ENCODE results near the gene SENP3.

Gene SENP3

DNA sequence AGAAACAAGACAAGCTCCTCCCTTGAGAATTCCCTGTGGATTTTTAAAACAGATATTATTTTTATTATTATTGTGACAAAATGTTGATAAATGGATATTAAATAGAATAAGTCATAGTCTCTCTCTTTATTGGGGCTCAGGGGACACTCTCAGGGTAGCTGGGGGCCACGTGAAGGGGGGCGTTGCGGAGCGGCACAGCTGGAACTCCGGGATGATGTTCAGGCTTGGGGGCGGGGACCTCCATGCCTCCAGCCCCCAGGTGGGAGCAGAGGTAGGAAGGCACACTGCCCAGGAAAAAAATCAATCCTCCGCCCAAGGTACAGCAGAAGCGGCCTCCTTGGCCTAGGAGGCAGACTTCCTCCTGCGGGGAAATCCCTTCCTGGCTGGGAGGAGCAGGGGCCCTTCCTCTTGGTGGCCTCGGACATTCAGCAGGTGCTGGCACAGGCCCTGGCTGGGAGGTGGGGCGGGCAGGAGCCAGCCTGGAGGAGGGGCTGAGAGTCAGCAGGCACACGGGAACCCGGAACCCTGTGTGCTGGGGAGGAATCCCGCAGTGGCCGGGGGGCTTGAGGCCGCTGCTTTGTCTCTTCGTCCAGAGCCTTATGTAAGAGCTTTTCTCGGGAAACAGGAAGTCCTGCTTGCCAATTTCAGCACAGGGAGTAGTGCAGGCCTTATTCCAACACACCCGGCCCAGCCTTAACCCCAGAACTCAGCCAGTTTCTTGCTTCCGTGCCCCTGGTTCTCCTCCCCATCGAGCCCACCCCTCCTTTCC lies 3.8 kb upstream of the SENP3 start:
- Histone ChIP-seq H3K4me1 (ENCODE audit: control insufficient read depth, insufficient read depth, low read length) (peaks cover 30% of the 10 kb centered on the region), H3K27me3 (ENCODE audit: control insufficient read depth, insufficient read depth, low read length) (no peaks in the 10 kb centered on the region), H3K9ac (ENCODE audit: low read depth, low read length) (peak overlapping the region; percentile 73), H3K4me3 (ENCODE audit: low read length) (peak overlapping the region; percentile 39), H3K9me3 (replicated peaks; ENCODE audit: low read length) (no peaks in the 10 kb centered on the region), H3K36me3 (ENCODE audit: insufficient read depth, low read length) (no peaks in the 10 kb centered on the region), H3K4me2 (ENCODE audit: low read length) (peak overlapping the region; percentile 72)

DNA sequence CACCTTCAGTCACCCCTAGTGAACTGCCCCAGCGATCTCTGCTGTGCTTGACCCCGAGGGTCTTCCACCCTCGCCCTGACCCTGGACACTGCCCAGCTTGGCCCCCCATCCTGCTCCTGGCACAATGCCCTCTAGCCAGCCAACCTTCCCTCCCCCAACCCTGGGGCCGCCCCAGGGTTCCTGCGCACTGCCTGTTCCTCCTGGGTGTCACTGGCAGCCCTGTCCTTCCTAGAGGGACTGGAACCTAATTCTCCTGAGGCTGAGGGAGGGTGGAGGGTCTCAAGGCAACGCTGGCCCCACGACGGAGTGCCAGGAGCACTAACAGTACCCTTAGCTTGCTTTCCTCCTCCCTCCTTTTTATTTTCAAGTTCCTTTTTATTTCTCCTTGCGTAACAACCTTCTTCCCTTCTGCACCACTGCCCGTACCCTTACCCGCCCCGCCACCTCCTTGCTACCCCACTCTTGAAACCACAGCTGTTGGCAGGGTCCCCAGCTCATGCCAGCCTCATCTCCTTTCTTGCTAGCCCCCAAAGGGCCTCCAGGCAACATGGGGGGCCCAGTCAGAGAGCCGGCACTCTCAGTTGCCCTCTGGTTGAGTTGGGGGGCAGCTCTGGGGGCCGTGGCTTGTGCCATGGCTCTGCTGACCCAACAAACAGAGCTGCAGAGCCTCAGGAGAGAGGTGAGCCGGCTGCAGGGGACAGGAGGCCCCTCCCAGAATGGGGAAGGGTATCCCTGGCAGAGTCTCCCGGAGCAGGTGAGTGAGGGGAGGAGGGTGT lies 3.0 kb upstream of the SENP3 start, which contains the start of gene TNFSF13:
Gene TNFSF13 (plus strand): TSS at position 207 of the 776 bp plus-strand sequence. CDS start 290 bp downstream, at position 497.
- Histone ChIP-seq H3K9ac (ENCODE audit: low read depth, low read length) (peak within 1 kb of the TSS; percentile 73), H3K4me2 (ENCODE audit: low read length) (peak within 1 kb of the TSS; percentile 72), H3K27me3 (ENCODE audit: control insufficient read depth, insufficient read depth, low read length) (no peaks in the 10 kb centered on the region), H3K4me1 (ENCODE audit: control insufficient read depth, insufficient read depth, low read length) (peaks cover 33% of the 10 kb centered on the region), H3K9me3 (replicated peaks; ENCODE audit: low read length) (no peaks in the 10 kb centered on the region), H3K36me3 (ENCODE audit: insufficient read depth, low read length) (peaks cover under 1% of the 10 kb centered on the region), H3K4me3 (ENCODE audit: low read length) (peak within 1 kb of the TSS; percentile 39)

DNA sequence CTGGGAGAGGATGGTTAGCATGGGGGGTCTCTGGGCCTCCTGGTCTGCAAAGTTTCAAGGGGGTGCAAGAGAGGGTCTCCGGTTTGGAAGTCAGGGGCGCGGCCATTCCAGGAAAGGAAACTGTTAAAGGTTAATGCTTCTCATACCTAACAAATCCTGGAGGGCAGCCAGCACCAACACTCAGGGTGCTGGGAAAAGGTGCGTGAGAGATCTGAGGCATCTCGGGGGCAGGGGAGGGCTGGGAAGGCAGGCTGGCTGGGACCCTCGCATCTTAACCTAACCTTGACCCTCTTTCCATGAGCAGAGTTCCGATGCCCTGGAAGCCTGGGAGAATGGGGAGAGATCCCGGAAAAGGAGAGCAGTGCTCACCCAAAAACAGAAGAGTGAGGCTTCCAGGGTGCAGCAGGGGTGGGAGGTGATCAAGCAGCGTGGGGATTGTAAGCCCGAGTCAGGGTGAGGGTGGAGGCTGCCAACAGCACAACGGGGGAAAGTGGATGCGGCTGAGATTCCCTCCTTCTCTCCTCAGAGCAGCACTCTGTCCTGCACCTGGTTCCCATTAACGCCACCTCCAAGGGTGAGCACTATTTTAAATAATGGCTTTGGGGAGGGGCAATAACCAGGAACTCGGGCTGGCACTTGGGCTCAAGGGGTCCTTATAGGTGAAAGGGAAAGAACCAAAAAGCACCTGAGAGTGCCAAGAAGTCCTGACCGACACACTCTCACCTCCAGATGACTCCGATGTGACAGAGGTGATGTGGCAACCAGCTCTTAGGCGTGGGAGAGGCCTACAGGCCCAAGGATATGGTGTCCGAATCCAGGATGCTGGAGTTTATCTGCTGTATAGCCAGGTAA lies 2.2 kb upstream of the SENP3 start:
- H3K4me1 ChIP-seq (ENCODE audit: control insufficient read depth, insufficient read depth, low read length) = peaks cover 35% of the 10 kb centered on the region
- H3K9me3 ChIP-seq (replicated peaks; ENCODE audit: low read length) = no peaks in the 10 kb centered on the region
- peaks cover 8% of the 10 kb centered on the region for H3K36me3 ChIP-seq (ENCODE audit: insufficient read depth, low read length)
- H3K4me2 ChIP-seq (ENCODE audit: low read length) = peak overlapping the region; percentile 99
- no peak overlapping the region for H3K9ac ChIP-seq (ENCODE audit: low read depth, low read length)
- no peaks in the 10 kb centered on the region for H3K27me3 ChIP-seq (ENCODE audit: control insufficient read depth, insufficient read depth, low read length)
- H3K4me3 ChIP-seq (ENCODE audit: low read length) = no peak overlapping the region

DNA sequence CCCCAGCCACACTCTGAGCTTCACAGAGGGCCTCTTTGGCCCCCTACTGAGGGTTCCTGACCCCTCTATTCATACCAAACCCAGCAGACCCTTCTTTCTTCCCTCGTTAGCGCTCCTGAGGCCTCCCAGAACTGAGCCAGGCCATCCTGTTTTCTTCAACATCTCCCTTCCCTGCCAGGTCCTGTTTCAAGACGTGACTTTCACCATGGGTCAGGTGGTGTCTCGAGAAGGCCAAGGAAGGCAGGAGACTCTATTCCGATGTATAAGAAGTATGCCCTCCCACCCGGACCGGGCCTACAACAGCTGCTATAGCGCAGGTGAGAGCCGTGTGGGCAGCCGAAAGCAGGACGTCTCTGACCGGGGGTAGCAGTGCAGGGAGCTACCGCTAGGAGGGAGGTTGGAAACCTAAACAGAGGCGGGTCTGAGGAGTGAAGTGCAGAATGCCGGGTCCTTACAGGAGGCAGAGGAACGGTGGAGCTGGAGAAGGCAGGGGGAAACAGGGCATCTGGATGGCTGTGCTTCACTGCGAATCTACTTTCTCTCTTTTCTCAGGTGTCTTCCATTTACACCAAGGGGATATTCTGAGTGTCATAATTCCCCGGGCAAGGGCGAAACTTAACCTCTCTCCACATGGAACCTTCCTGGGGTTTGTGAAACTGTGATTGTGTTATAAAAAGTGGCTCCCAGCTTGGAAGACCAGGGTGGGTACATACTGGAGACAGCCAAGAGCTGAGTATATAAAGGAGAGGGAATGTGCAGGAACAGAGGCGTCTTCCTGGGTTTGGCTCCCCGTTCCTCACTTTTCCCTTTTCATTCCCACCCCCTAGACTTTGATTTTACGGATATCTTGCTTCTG lies 1.3 kb upstream of the SENP3 start:
- H3K4me1 ChIP-seq (ENCODE audit: control insufficient read depth, insufficient read depth, low read length) = peaks cover 35% of the 10 kb centered on the region
- no peaks in the 10 kb centered on the region for H3K27me3 ChIP-seq (ENCODE audit: control insufficient read depth, insufficient read depth, low read length)
- peak overlapping the region; percentile 85 for H3K4me3 ChIP-seq (ENCODE audit: low read length)

DNA sequence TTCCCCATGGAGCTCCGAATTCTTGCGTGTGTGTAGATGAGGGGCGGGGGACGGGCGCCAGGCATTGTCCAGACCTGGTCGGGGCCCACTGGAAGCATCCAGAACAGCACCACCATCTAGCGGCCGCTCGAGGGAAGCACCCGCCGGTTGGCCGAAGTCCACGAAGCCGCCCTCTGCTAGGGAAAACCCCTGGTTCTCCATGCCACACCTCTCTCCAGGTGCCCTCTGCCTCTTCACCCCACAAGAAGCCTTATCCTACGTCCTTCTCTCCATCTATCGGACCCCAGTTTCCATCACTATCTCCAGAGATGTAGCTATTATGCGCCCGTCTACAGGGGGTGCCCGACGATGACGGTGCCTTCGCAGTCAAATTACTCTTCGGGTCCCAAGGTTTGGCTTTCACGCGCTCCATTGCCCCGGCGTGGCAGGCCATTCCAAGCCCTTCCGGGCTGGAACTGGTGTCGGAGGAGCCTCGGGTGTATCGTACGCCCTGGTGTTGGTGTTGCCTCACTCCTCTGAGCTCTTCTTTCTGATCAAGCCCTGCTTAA lies 617 bp upstream of the SENP3 start:
- H3K4me3 ChIP-seq (ENCODE audit: low read length) = peak overlapping the region; percentile 85
- H3K4me1 ChIP-seq (ENCODE audit: control insufficient read depth, insufficient read depth, low read length) = peaks cover 35% of the 10 kb centered on the region
- H3K4me2 ChIP-seq (ENCODE audit: low read length) = peak overlapping the region; percentile 99
- H3K36me3 ChIP-seq (ENCODE audit: insufficient read depth, low read length) = peaks cover 22% of the 10 kb centered on the region
- H3K27me3 ChIP-seq (ENCODE audit: control insufficient read depth, insufficient read depth, low read length) = no peaks in the 10 kb centered on the region
- no peaks in the 10 kb centered on the region for H3K9me3 ChIP-seq (replicated peaks; ENCODE audit: low read length)
- peak overlapping the region; percentile 93 for H3K9ac ChIP-seq (ENCODE audit: low read depth, low read length)

More for the DNA sequence above, 1.3 kb upstream of the SENP3 start:
- Histone ChIP-seq H3K4me2 (ENCODE audit: low read length) (peak overlapping the region; percentile 99), H3K9ac (ENCODE audit: low read depth, low read length) (peak overlapping the region; percentile 93), H3K9me3 (replicated peaks; ENCODE audit: low read length) (no peaks in the 10 kb centered on the region), H3K36me3 (ENCODE audit: insufficient read depth, low read length) (peaks cover 17% of the 10 kb centered on the region)

DNA sequence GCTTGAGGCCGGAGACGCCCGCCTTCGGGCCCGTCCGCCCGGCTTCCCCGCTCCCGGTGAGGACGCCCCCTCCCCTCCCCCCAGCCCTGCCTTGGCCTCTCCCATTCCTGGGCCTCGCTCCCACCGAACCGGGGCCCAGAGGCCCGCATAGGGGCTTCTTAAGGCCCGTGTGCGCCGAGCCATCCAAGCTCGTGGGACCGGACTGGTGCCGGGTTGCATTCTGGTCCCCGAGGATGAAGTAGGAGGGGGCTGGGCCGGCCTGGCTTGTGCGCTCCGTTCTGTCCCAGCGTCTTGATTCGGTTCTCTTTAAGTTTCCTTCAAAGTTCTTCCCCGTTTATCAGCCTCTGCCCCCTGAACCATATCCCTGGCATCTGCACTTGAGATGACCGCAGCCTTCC lies 488 bp downstream of the SENP3 start:
- Histone ChIP-seq H3K27me3 (ENCODE audit: control insufficient read depth, insufficient read depth, low read length) (no peaks in the 10 kb centered on the region), H3K36me3 (ENCODE audit: insufficient read depth, low read length) (peaks cover 32% of the 10 kb centered on the region), H3K4me1 (ENCODE audit: control insufficient read depth, insufficient read depth, low read length) (peaks cover 35% of the 10 kb centered on the region), H3K4me3 (ENCODE audit: low read length) (peak overlapping the region; percentile 85), H3K4me2 (ENCODE audit: low read length) (peak overlapping the region; percentile 91), H3K9me3 (replicated peaks; ENCODE audit: low read length) (no peaks in the 10 kb centered on the region), H3K9ac (ENCODE audit: low read depth, low read length) (peak overlapping the region; percentile 93)

DNA sequence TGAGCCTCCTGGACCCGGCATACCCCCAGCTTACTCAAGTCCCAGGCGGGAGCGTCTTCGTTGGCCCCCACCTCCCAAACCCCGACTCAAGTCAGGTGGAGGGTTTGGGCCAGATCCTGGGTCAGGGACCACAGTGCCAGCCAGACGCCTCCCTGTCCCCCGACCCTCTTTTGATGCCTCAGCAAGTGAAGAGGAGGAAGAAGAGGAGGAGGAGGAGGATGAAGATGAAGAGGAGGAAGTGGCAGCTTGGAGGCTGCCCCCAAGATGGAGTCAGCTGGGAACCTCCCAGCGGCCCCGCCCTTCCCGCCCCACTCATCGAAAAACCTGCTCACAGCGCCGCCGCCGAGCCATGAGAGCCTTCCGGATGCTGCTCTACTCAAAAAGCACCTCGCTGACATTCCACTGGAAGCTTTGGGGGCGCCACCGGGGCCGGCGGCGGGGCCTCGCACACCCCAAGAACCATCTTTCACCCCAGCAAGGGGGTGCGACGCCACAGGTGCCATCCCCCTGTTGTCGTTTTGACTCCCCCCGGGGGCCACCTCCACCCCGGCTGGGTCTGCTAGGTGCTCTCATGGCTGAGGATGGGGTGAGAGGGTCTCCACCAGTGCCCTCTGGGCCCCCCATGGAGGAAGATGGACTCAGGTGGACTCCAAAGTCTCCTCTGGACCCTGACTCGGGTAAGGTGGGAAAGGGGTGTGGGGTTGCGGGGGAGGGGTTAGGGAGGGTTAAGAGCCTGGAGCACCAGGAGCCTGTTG lies 1.6 kb downstream of the SENP3 start:
- H3K9ac ChIP-seq (ENCODE audit: low read depth, low read length) = peak overlapping the region; percentile 93
- peaks cover 35% of the 10 kb centered on the region for H3K36me3 ChIP-seq (ENCODE audit: insufficient read depth, low read length)

DNA sequence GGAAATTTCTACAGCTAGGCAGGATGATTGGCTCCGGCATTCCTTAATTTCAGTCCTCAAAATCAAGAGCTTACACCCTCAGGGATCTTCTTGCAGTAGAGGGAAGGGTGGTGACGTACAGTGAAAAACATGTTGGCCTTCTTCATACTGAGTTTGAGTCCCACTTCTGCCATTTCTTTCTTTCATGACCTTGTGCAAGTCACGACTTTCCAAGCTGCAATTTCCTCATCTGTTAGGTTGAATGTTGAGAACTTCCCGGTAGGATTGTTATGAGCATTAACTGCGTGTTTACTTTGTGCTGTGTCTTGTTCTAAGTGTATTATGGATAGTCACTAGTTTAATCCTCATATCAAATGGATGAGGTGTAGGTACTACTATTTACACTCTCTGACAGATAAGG lies 7.9 kb downstream of the SENP3 start:
- no peak overlapping the region for H3K4me3 ChIP-seq (ENCODE audit: low read length)
- no peak overlapping the region for H3K4me2 ChIP-seq (ENCODE audit: low read length)
- peaks cover 8% of the 10 kb centered on the region for H3K4me1 ChIP-seq (ENCODE audit: control insufficient read depth, insufficient read depth, low read length)
- peaks cover 65% of the 10 kb centered on the region for H3K36me3 ChIP-seq (ENCODE audit: insufficient read depth, low read length)
- no peaks in the 10 kb centered on the region for H3K9me3 ChIP-seq (replicated peaks; ENCODE audit: low read length)
- H3K9ac ChIP-seq (ENCODE audit: low read depth, low read length) = no peak overlapping the region
- H3K27me3 ChIP-seq (ENCODE audit: control insufficient read depth, insufficient read depth, low read length) = no peaks in the 10 kb centered on the region

More for the DNA sequence above, 1.6 kb downstream of the SENP3 start:
- Histone ChIP-seq H3K9me3 (replicated peaks; ENCODE audit: low read length) (no peaks in the 10 kb centered on the region), H3K4me2 (ENCODE audit: low read length) (peak overlapping the region; percentile 91), H3K4me3 (ENCODE audit: low read length) (peak overlapping the region; percentile 85), H3K4me1 (ENCODE audit: control insufficient read depth, insufficient read depth, low read length) (peaks cover 29% of the 10 kb centered on the region), H3K27me3 (ENCODE audit: control insufficient read depth, insufficient read depth, low read length) (no peaks in the 10 kb centered on the region)

DNA sequence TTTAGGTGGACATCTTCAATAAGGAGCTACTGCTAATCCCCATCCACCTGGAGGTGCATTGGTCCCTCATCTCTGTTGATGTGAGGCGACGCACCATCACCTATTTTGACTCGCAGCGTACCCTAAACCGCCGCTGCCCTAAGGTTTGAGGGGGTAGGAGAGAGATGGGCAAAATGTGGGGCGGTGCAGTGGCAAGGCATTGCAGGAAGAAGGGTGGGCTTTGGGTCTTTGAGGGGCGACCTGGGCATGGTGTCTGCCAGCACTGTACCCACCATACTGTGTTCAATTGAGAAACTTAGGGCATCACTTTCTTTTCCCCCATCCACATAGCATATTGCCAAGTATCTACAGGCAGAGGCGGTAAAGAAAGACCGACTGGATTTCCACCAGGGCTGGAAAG lies 8.6 kb downstream of the SENP3 start:
- no peak overlapping the region for H3K4me3 ChIP-seq (ENCODE audit: low read length)
- no peaks in the 10 kb centered on the region for H3K27me3 ChIP-seq (ENCODE audit: control insufficient read depth, insufficient read depth, low read length)
- H3K9me3 ChIP-seq (replicated peaks; ENCODE audit: low read length) = no peaks in the 10 kb centered on the region
- H3K9ac ChIP-seq (ENCODE audit: low read depth, low read length) = no peak overlapping the region
- H3K36me3 ChIP-seq (ENCODE audit: insufficient read depth, low read length) = peaks cover 65% of the 10 kb centered on the region
- H3K4me1 ChIP-seq (ENCODE audit: control insufficient read depth, insufficient read depth, low read length) = peaks cover 16% of the 10 kb centered on the region
- no peak overlapping the region for H3K4me2 ChIP-seq (ENCODE audit: low read length)

DNA sequence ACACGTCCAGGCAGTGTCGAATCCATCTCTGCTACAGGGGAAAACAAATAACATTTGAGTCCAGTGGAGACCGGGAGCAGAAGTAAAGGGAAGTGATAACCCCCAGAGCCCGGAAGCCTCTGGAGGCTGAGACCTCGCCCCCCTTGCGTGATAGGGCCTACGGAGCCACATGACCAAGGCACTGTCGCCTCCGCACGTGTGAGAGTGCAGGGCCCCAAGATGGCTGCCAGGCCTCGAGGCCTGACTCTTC lies 10.5 kb downstream of the SENP3 start:
- Histone ChIP-seq H3K27me3 (ENCODE audit: control insufficient read depth, insufficient read depth, low read length) (no peaks in the 10 kb centered on the region), H3K4me1 (ENCODE audit: control insufficient read depth, insufficient read depth, low read length) (peaks cover 33% of the 10 kb centered on the region), H3K4me3 (ENCODE audit: low read length) (peak overlapping the region; percentile 66), H3K9me3 (replicated peaks; ENCODE audit: low read length) (no peaks in the 10 kb centered on the region), H3K4me2 (ENCODE audit: low read length) (peak overlapping the region; percentile 80), H3K36me3 (ENCODE audit: insufficient read depth, low read length) (peaks cover 69% of the 10 kb centered on the region), H3K9ac (ENCODE audit: low read depth, low read length) (peak overlapping the region; percentile 80)
